Lung microvascular endothelial cell (primary cell): Measurements from ENCODE around the gene SNAPC2. TPM values are rescaled to one million over a fixed set of nuclear protein-coding genes. Genes with fewer than 3 reads are reported as not detected.
A peak's percentile ranks its signal among the peaks of the same experiment; 100 is the strongest.
"Not testable (repeated sequence)": the region's sequence is repeated elsewhere in the genome, so short reads cannot be mapped to it uniquely, and the experiment has no call there.

ENCODE experiments used
- DNase-seq, 2 donors: peaks; one replicate each; pipeline versions ENCODE4 v3.0.0 to v3.0.0-alpha.2; 2010; ENCODE audit warnings: low read depth in 2 of 2
- total RNA-seq: library from RNA; depleted of rRNA; stranded (reverse); fragments of >200 nt; gene quantifications from 2 replicates; pipeline ENCODE4 v1.2.1, GENCODE V29; 2014

SNAPC2 gene
- total RNA-seq, 1 donor from 2014 or later, result 4.4 TPM

- no peak for DNase-seq
Measured at GRCh38 chr19:7908742-7909461, 11.2 kb upstream of the SNAPC2 start.

GRCh38 chr19:7909471-7910067 lies 10.6 kb upstream of the SNAPC2 start:
- no peak for DNase-seq

- no peak for DNase-seq
Measured at GRCh38 chr19:7910321-7911161, 9.6 kb upstream of the SNAPC2 start.

- DNase-seq, result no peak
Measured at GRCh38 chr19:7911508-7912143, 8.5 kb upstream of the SNAPC2 start.

DNA sequence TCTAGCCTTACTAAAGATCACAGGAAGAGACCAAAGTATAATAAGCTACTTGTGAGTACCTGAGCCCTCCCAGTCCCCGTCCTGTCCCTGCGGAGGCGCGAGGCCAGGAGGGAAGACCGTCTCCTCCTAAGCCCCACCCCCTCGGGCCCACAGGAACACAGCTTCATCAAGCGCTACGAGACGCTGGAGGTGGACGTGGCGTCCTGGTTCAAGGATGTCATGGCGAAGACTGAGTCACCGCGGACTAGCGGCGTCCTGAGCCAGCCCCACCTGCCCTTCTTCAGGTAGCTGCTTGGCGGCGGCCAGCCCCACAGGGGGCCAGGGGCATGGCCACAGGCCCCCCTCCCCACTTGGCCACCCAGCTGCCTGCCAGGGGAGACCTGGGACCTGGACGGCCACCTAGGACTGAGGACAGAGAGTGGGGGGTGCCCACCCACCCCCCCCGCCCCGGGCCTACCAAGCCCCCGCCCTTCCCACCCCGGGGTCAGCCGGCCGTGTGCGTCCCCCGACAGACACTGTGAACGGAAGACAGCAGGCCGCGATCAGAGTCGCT lies 7.9 kb upstream of the SNAPC2 start:
- no peak for DNase-seq

DNA sequence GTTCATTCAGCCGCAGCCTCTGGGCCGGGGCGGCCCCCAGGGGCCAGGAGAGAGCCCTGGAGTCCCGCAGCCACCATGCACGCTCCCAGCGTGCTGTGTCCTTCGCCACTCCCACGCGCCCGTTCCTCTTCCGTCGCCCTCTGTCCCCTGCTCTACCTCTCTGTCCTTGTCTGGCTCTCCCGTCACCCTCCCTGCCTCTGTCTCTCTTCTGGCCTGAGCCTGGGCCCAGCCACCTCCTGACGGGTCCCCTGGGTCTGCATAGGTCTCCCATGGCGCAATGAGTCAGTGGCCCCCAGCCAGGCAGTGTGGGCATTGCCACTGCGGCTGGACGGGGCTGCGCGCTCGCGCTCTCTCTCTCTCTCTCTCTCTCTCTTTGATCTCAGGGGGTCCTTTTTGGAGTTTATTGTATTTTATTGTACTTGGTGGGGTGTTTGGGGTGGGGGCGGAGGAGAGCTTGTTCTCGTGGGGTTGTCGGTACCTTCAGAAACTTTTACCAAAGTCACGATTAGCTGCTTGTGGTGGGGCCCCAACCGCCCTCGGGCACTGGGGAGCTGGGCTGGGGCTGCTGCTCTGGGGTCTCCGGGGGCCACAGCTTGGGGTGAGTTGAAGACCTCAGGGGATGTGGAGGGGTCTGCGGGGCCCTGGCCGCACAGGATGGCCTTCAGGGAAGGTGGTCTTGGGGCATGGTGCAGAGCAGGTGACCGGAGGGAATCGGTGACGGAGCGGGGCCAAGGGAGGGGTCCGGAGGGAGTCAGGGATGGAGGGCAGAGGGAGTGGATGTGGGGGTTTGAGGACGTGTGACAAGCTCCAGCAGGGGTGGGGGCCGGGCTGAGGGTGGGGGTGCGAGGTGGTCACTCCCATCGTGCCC lies 7.2 kb upstream of the SNAPC2 start:
- no peak for DNase-seq

GRCh38 chr19:7913652-7914051 lies 6.5 kb upstream of the SNAPC2 start:
- no peak for DNase-seq

DNA sequence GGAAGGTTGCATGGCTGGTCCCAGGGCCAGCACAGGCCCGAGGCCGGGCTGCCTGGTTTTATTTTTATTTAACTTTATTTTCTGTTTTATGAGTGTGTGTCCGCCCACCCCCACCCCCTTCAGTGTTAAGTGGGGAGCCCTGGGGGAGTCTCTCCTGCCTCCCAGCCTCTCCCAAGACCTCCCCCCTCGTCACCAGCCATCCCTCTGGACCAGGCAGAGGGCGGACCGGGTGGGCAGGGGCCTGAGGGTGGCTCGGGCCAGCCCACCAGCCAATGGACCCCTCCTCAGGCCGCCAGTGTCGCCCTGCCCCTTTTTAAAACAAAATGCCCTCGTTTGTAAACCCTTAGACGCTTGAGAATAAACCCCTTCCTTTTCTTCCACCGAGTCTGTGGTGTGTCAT lies 6.0 kb upstream of the SNAPC2 start:
- DNase-seq, result no peak

GRCh38 chr19:7914598-7915045 lies 5.5 kb upstream of the SNAPC2 start, which contains the start of gene TGFBR3L:
Gene TGFBR3L (plus strand): TSS chr19:7914830.
- DNase-seq, result no peak

DNA sequence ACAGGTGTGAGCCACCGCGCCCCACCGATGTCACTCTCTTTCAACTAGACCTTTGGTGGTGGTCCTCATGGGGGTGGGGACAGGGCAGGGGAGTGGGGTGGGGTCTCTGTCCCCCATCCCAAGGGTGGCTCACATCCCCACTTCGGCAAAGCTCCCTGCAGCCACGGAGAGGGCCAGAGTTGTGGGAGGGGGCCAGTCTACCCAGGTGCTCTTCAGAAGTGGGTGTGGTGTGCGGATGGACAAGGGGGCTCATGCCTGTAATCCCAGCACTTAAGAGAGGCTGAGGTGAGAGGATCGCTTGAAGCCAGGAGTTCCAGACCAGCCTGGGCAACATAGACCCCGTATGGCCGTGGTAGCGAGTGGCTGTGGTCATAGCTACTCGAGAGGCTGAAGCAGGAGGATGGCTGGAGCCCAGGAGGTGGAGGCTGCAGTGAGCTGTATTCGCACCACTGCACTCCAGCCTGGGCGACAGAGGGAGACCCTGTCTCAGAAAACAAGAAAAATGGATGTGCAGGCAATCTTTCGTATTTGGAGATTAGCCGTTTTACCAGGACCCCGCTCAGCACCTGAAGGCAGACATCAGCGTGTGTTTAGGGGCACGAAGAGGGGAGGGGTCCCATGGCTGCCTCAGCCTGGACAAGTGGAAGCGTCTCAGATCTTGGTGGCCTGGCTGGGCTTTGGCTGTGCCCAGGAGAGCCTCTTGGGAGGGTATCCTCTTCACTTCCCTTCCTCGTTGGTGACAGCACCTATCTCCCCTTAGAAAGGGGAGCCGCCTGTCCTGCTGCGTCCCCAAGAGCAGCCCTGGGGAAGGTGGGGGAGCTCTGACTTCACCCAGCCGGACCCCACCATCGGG lies 4.7 kb upstream of the SNAPC2 start:
- DNase-seq, result no peak

DNA sequence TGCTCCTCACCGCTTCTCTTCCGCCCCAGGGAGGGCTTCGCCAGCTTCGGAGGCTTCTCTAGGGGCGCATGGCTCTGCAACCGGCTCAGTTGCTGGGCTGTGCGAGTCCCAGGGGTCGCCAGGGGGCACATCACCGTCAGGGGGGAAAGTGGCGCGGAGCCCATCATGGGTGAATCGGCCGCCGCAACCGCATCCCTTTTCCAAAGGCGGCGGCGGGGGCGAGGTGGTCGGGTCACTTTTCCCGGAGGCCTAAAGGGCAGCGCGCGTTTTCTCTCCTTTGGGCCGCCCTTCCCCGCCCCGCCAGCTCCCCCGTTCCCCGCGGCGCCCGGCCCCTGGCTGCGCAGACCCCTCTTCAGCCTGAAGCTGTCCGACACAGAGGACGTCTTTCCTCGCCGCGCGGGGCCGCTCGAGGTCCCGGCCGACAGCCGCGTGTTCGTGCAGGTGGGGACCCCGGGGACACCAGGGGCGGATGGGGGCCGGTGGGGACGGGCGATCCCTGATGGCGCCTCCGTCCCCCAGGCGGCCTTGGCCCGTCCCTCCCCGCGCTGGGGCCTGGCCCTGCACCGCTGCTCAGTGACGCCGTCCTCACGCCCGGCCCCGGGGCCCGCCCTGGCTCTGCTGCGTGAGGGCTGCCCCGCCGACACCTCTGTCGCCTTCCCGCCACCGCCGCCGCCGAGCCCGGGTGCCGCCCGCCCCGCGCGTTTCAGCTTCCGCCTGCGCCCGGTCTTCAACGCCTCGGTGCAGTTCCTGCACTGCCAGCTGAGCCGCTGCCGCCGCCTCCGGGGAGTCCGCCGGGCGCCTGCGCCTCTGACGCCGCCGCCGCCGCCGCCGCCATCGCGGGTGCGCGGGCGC lies 3.8 kb upstream of the SNAPC2 start:
- no peak for DNase-seq

GRCh38 chr19:7916955-7917266 lies 3.2 kb upstream of the SNAPC2 start:
- no peak for DNase-seq

- peak; percentile 66 to 72 for DNase-seq
Measured at GRCh38 chr19:7917267-7918061, 2.7 kb upstream of the SNAPC2 start.

DNA sequence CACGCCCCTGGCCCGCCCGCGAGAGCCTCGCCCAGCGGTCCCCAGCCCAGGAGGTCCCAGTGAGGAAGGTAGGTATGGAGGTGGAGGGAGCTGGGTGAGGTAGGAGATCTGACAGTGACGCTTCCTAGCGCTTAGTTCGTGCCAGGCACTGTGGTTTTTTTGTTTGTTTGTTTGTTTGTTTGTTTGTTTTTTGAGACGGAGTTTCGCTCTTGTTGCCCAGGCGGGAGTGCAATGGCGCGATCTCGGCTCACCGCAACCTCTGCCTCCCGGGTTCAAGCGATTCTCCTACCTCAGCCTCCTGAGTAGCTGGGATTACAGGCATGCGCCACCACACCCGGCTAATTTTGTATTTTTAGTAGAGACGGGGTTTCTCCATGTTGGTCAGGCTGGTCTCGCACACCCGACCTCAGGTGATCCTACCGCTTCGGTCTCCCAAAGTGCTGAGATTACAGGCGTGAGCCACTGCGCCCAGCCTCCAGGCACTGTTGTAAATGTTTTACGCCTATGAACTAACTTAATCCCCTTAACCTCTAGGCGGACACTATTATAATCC lies 2.0 kb upstream of the SNAPC2 start:
- not testable (repeated sequence) for DNase-seq

DNA sequence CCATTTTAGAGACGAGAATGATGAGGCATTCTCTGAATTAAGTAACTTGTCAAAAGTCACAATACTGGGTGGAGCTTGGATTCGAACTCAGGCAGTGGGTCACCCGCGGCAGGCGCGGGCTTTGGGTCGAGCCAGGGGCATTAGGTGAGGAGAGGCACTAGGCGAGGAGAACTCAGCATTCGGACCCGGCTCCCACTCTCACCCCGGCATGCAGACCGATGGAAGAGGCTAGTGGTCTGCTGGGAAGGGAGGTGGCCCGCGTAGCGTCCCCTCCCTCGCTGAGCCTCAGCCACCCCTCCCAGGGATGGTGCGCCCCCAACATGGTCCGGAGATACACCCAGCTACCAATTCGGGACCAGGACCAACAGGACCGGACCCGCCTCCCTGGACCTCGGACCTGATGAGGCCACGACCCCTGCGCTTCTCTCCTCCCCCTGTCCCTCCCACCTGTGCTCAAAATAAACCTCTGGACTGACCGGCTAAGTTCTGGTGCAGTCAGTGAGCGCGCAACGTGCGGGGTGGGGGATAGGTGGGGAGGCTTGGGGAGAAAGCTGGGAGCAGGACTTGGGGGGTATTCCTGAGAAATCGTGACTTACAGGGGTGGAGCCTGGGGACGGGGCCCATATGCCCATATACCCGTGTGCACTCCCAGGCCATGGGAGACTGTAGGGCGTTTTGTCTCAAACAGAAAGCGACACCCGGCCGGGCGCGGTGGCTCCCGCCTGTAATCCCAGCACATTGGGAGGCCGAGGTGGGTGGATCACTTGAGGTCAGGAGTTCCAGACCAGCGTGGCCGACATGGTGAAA lies 1.3 kb upstream of the SNAPC2 start:
- DNase-seq, result no peak

DNA sequence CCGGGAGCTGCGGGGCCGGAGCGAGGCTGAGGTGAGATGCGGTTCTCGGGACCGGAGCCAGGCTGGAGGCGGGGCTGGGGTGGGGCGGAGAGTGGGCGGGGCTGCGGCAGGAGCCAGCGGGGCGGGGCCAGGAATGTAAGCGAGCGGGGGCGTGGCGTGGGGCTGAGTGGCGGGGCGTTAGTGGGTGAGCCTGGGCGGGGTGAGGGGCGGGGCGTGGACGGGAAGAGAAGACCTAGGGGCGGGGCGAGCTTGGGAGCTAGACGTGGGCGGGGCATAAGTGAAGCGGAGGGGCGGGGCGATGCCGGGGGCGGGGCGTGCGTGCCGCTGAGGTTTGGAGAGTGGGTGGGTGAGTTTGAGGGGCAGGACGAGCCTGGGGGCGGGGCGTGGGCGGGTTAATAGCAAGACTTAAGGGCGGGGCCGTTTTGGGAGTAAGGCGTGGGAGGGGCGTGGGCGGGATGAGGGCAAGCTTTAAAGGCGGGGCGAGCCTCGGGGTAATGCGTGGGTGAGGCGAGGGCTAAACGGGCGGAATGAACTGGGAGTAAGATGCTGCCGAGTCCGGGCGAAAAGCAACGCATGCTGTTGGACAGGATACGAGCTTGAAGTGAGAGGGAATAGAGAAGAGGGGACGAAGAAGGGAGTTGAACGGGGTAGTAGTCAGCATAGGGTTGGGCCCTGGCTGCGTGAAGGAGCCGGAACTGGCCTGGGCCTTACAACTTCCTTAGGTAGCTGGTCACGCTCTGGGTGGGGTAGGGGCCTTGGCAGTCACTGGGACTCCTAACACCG lies 572 bp downstream of the SNAPC2 start:
- DNase-seq, result peak; percentile 98 to 99
